ENCODE data around the gene ADORA2A. TPM values are rescaled to one million over a fixed set of nuclear protein-coding genes. Genes with fewer than 3 reads are reported as not detected.

Gene ADORA2A
- total RNA-seq, 6 donors from 2014 or later = 7.3 to 20.9 (median 8.8) TPM

GRCh38 chr22:24451162-24451561, 23.8 kb downstream of the ADORA2A start:
- peaks cover 7 to 22% (median 14%) of the 10 kb centered on the region in 4 donors for H3K4me1 ChIP-seq
- TF ChIP-seq POLR2A (IDR thresholded peaks at IDR 0.05) (no peak), EP300 (IDR thresholded peaks at IDR 0.05) (no peak), CTCF (IDR thresholded peaks at IDR 0.05) (no peak), POLR2AphosphoS5 (IDR thresholded peaks at IDR 0.05) (no peak)
- DNase-seq (no peak), ATAC-seq (ENCODE audit: low FRiP score in 2 of 2) (no peak)
- H3K27me3 ChIP-seq = no peaks in the 10 kb centered on the region
- no peak overlapping the region for H3K27ac ChIP-seq
- no peaks in the 10 kb centered on the region for H3K36me3 ChIP-seq
- no peaks in the 10 kb centered on the region for H3K9me3 ChIP-seq
- H3K4me3 ChIP-seq = no peak overlapping the region

GRCh38 chr22:24453853-24454252, 26.5 kb downstream of the ADORA2A start:
- H3K4me1 ChIP-seq = peaks cover 8 to 23% (median 17%) of the 10 kb centered on the region in 4 donors
- H3K36me3 ChIP-seq = no peaks in the 10 kb centered on the region
- ATAC-seq (ENCODE audit: low FRiP score in 2 of 2) (no peak), DNase-seq (no peak)
- no peaks in the 10 kb centered on the region for H3K9me3 ChIP-seq
- no peaks in the 10 kb centered on the region for H3K27me3 ChIP-seq
- no peak overlapping the region for H3K4me3 ChIP-seq
- TF ChIP-seq CTCF (IDR thresholded peaks at IDR 0.05) = no peak
- TF ChIP-seq POLR2AphosphoS5 (IDR thresholded peaks at IDR 0.05) = no peak
- no peak for TF ChIP-seq POLR2A (IDR thresholded peaks at IDR 0.05)
- no peak for TF ChIP-seq EP300 (IDR thresholded peaks at IDR 0.05)
- H3K27ac ChIP-seq = no peak overlapping the region
- WGBS, 2 donors = 87 to 91% methylated on average over 1 of the region's 1 CpG

GRCh38 chr22:24455039-24455438, 27.6 kb downstream of the ADORA2A start:
- no peak overlapping the region for H3K27ac ChIP-seq

GRCh38 chr22:24455751-24456426, 28.5 kb downstream of the ADORA2A start:
- TF ChIP-seq POLR2A (IDR thresholded peaks at IDR 0.05) = no peak
- TF ChIP-seq CTCF (IDR thresholded peaks at IDR 0.05) = no peak
- TF ChIP-seq POLR2AphosphoS5 (IDR thresholded peaks at IDR 0.05) = no peak
- no peak for TF ChIP-seq EP300 (IDR thresholded peaks at IDR 0.05)
- no peak for ATAC-seq (ENCODE audit: low FRiP score in 2 of 2)
- Histone ChIP-seq H3K27me3 (no peaks in the 10 kb centered on the region), H3K4me3 (no peak overlapping the region), H3K36me3 (no peaks in the 10 kb centered on the region), H3K4me1 (peaks cover 17 to 29% (median 24%) of the 10 kb centered on the region in 4 donors), H3K27ac (peak overlapping the region in 1 of 4 donors; percentile 1), H3K9me3 (no peaks in the 10 kb centered on the region)
- no peak for DNase-seq
- 43 to 56% methylated on average over 9 of the region's 9 CpGs for WGBS, 2 donors

More at GRCh38 chr22:24455039-24455438, 27.6 kb downstream of the ADORA2A start:
- TF ChIP-seq POLR2A (IDR thresholded peaks at IDR 0.05) (no peak), POLR2AphosphoS5 (IDR thresholded peaks at IDR 0.05) (no peak), EP300 (IDR thresholded peaks at IDR 0.05) (no peak), CTCF (IDR thresholded peaks at IDR 0.05) (no peak)
- ATAC-seq (ENCODE audit: low FRiP score in 2 of 2) = no peak
- no peak for DNase-seq
- no peaks in the 10 kb centered on the region for H3K36me3 ChIP-seq
- no peak overlapping the region for H3K4me3 ChIP-seq
- no peaks in the 10 kb centered on the region for H3K27me3 ChIP-seq
- 69 to 73% methylated on average over 4 of the region's 4 CpGs for WGBS, 2 donors
- H3K9me3 ChIP-seq = no peaks in the 10 kb centered on the region
- H3K4me1 ChIP-seq = peaks cover 12 to 25% (median 22%) of the 10 kb centered on the region in 4 donors

GRCh38 chr22:24457894-24458420, 30.6 kb downstream of the ADORA2A start:
- Histone ChIP-seq H3K27me3 (no peaks in the 10 kb centered on the region), H3K4me1 (peaks cover 17 to 33% (median 27%) of the 10 kb centered on the region in 4 donors), H3K36me3 (no peaks in the 10 kb centered on the region), H3K4me3 (no peak overlapping the region), H3K27ac (no peak overlapping the region), H3K9me3 (no peaks in the 10 kb centered on the region)
- DNase-seq (no peak), ATAC-seq (ENCODE audit: low FRiP score in 2 of 2) (no peak)
- 96 to 100% methylated on average over 3 of the region's 3 CpGs for WGBS, 2 donors
- no peak for TF ChIP-seq EP300 (IDR thresholded peaks at IDR 0.05)
- no peak for TF ChIP-seq POLR2AphosphoS5 (IDR thresholded peaks at IDR 0.05)
- no peak for TF ChIP-seq POLR2A (IDR thresholded peaks at IDR 0.05)
- no peak for TF ChIP-seq CTCF (IDR thresholded peaks at IDR 0.05)

Measured in upper lobe of left lung (tissue), 6 donors.